Stimulated activated CD8-positive, alpha-beta memory T cell treated with anti-CD3 and anti-CD28 coated beads, Interleukin-12 subunit alpha, Interleukin-12 subunit beta, amount 100 ng/mL, for 24 hours (primary cell): Measurements from ENCODE around the gene TNNI2.
A peak's percentile ranks its signal among the peaks of the same experiment; 100 is the strongest.
"Not testable (repeated sequence)": the region's sequence is repeated elsewhere in the genome, so short reads cannot be mapped to it uniquely, and the experiment has no call there.

Source experiments
- DNase-seq: peaks from one replicate; pipeline ENCODE4 v3.0.0-alpha.2; 2020; ENCODE audit errors: extremely low read depth

The TNNI2 gene

GRCh38 chr11:1875093-1875850 is 36.5 kb downstream of the TNNI2 start:
- DNase-seq, result no peak

GRCh38 chr11:1875851-1876301 is 37.1 kb downstream of the TNNI2 start:
- DNase-seq, result not testable (repeated sequence)

GRCh38 chr11:1876361-1877063 is 37.7 kb downstream of the TNNI2 start:
- no peak for DNase-seq

DNA sequence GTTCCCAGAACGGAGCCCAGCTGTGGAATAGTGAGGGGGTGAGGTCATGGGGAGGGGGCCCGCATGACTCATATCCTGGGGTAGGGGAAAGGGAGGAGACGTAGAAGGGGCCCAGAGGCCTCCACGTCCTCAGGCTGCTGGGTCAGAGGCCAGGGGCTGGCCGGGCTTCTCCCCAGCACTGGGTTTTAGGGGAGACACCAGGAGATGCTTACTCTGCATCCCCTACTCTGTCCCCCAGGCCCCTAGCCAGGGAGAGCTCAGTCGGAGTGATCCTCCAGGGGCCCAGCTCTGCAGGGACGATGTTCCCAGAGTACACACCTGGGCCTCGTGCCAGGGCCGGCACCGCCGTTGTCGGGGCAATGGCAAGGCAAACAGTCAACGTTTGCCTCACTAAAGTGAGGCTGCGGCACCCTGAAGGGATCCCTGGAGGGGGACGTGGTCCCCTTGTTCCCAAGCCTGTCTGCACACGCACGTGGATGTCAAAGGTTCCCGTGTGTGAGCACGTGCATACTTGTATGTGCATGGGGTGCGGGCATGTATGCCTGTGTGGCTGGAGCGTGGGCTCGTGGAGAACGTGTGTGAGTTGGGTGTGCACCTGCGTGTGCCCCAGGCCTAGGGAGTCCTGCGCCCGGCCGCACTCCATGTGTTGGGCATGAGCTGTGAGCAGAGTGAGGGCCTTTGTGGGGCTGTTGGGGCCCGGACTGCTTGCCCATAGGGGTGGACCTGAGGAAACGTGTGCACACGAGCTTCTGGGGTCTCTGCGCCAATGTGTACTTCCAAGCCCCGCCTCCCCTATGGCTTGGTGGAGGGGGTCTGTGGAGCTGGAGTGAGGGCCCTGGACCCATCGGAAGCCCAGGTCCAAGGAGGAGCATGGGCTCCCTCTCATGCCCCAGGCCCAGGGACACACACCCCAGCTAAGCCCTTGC is 38.7 kb downstream of the TNNI2 start:
- DNase-seq, result no peak

- no peak for DNase-seq
These were observed 39.6 kb downstream of the TNNI2 start for GRCh38 chr11:1878137-1879031.

DNA sequence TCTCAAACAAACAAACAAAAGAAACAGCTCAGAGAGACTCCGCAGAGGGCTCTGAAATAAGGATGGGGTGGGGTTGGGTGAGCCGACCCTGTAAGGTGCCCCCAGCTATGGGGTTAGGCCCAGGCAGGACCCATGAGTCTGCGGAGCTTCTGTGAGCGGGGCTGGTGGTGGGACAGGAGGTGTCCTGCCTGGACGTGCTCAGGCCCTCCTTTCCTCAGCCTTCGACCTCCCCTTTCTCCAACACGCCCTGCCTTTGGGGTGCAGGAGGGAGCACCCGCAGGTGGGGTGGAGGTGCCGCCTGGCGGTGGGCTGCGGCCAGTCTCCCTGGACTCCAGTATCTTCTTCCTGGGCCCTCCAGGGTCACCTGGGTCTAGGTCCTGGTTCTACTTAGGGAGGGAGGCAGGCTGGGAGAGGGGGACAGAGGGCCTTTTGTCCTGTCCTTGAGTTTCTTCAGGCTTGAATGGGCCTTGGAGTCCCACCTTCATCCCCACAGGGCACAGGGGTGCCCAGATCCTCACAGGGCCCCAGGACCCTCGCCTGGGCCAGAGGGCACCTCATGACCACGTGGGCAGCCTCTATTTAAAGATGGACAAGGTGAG is 40.7 kb downstream of the TNNI2 start:
- DNase-seq, result no peak

DNA sequence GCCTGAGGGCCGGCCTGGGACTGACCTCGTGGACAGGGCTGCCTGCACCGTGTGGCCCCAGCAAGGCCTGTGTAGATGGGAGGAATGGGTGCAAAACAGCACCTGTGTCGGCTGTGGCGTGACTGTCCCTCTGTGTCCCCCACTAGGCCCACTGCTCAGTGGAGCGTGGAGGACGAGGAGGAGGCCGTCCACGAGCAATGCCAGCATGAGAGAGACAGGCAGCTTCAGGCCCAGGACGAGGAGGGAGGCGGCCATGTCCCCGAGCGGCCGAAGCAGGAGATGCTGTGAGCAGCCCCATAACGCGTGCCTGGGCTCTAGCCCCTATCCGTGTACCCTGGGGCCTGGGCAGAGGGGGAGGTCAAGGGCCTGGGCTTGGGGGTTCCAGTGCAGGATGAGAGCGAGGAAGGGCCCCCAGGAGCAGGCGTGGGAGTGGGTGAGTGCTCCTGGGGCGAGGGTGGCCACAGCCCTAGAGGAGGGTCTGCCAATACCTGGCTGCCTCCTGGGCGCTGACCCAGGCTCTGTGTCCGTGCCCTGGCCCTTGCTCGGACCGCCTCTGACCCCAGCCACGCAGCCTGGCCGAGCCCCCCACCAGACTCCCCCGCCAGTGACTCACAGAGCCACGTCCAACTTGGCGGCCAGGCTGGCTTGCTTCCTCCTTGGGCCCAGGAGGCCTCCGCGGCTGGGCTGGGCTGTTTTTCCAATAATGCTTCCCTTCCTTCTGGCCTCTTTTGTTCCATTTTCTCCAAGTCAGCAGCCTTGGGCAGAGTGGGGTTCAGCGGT is 41.4 kb downstream of the TNNI2 start:
- DNase-seq, result no peak

DNA sequence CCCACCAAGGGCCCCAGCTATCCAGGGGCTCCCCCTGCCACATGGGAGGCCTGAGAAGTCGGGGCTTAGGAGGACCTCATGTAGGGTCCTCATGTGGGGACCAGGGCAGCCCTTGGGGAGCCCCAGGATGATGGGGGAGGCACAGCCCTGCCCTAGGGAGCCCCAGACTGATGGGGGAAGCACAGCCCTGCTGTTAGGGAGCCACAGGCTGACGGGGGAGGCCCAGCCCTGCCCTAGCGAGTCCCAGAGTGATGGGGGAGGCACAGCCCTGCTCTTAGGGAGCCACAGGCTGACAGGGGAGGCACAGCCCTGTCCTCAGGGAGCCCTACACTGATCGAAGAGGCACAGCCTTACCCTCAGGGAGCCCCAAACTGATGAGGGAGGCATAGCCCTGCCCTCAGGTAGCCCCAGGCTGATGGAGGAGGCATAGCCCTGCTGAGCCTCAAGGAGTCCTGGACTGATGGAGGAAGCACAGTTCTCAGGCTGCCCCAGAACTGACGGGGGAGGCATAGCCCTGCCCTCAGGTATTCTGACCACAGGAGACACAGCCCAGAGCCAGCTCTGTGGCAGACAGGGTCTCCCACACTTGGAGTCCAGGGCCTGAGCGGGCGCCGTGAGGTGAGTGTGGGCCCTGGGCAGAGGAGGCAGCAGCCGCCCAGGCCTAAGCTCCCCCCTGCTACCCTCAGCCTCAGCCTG is 42.1 kb downstream of the TNNI2 start:
- DNase-seq, result no peak

DNA sequence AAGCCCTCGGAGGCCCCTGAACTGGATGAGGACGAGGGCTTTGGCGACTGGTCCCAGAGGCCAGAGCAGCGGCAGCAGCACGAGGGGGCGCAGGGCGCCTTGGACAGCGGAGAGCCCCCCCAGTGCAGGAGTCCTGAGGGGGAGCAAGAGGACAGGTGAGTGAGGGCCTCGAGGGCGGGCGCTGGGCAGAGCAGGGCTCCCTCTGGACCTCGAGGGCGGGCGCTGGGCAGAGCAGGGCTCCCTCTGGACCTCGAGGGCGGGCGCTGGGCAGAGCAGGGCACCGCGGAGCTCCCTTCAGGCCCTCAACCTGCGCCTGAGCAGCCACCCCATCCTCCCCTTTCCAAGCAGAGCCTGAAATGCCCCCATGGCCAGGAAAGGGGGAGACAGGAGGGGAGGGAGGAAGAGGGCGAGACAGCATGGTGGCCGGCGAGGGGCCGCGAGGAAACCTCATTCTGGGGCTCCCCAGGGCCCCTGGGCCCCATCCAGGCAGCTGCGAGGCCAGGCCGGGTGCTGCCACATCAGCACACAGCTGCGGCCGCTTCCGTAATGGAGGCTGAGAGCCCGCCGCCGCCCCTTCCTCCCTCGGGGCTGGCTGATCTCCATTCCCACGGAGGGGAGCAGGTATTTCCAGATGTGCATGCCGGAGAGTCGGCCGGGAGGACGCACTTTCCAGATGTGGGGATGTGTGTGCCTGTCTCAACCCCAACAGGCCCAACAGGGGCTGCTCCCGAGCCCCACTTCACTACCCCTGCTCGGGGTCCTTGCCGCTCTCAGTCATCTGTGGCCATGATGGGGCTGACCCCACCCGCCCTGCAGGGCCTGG is 42.9 kb downstream of the TNNI2 start:
- no peak for DNase-seq

DNA sequence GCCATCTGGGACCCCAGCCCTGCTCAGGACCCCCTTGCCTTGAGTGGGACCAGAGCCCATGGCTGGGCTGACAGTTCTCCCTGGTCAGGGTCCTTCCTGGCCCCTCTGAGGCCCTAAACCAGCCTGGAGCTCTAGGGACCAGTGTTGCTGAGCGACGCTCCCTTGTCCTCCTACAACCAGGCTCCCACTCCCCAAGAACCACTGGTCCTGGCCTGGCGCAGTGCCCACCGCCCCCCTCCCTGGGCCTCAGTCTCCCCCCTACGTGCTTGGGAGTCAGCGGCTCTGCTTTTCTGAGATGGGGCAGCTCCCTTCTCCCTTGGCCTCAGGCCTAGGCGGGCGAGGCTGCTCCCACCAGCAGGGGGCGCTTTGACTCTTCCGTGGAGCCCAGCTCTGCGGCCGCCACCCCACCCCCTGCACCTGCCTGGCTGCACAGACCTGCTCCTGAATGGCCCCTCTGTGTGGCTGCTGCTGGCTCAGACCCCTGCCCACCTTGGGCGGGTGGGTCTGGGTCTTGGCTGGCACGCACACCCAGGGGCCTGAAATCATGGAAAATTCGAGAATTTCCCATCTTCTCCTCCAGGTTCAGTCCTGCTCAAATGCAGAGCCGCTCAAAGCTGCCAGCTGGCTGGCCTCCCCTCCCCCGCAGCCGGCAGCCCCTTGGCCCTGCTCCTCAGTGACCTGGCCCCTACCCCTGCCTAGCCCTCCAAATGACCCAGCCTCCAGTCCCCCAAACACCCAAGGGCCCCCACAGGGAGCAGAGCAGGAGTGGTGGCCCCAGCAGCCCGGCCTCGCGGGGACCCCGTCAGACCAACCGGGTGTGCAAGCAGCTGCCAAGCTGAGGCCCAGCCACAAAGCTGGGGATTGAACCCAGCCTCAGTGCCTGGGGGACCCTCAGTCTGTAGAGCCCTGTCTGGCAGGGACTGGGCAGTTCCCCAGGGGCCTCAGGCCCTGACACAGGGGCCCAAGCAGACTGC is 43.8 kb downstream of the TNNI2 start:
- peak; percentile 65 for DNase-seq

DNA sequence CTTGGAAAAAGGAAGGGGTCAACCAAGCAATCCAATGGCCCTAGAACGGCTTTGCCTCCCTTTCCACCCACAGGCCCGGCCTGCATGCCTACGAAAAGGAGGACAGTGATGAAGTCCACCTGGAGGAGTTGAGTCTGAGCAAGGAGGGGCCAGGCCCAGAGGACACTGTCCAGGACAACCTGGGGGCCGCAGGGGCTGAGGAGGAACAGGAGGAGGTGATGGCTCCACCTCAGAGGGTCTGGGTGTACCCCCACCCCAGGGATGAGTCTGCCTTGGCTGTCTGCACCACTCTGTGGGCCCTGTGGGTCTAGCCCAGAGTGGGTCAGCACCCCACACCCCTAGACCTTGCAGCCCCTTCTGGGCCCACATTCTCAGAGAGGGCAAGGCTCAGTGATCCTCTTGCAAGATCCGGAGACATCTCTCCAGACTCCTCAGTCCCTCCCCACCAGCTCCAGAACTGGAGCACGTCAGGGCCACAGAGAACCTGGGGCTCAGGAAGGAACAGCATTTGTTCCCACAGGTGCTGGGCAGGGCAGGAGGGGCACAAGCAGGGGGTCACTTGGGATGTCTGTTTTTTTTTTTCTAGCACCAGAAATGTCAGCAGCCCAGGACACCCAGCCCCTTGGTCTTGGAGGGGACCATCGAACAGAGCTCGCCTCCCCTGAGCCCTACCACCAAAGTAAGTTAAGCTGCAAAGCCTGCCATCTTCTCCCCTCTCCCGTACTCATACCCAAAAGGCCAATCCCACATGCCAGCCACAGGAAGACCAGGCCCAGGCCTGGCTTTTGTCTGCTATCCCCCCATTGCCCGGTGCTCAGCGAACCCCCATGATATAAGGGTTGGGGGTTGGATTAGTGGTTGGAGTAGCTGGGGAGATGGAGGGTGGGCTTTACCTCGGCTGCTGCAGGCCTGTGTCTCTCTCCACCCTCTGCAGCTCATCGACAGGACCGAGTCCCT is 44.8 kb downstream of the TNNI2 start:
- DNase-seq, result no peak

- no peak for DNase-seq
These were observed 45.5 kb downstream of the TNNI2 start for GRCh38 chr11:1884303-1884700.

DNA sequence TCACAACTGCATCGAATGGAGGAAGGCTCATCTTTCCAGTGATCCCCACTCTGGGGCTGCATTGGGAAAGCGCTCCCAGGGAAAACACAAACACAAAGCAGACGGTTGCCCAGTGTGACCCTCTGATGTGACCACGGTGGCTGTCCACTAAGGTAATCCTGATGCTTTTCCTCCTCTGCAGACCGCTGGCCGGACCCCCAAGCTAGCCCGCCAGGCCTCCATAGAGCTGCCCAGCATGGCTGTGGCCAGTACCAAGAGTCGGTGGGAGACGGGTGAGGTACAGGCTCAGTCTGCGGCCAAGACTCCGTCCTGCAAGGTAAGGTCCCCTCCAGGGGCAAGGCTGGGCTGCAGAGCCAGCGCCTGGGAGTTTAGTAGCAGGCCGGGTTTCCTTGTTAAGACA is 47.8 kb downstream of the TNNI2 start:
- DNase-seq, result not testable (repeated sequence)

DNA sequence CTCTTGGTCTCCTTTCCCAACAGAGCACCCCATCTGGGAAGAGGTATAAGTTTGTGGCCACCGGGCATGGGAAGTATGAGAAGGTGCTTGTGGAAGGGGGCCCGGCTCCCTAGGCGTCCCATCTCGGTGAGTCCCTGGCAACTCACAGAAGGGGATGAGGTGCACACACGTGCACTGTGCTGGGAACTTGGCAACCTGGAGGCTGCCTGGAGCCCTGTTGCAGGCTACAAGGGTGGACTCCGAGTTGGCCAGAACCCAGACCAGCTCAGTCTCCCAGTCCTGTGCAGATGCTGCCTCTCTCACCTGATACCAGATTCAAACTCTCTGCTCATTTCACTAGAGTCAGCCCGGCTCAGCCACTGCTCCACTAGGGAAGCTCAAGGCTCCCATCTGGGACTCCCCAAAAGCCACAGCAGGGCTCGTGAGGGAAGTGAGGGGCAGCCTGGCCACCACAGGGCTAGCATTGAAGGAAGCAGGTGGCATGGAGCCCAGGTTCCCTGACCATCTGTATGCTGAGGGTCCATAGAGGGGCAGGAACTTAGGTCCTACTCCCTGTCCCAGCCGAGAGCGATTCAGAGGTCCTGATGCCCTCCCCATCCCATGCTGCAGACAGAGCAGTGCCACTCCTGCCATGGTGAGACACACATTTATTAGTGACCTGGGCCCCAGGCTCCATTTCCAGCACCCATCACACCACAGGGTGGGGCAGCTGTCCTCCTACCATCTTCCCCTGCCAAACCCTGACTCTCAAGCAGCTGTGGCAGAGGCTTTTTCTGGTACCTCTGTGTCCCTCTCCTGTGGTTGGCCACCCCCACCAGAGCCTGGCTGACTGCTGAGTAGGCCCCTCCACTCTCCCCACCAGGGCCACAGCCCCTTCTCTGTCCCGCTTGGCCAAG is 48.9 kb downstream of the TNNI2 start:
- no peak for DNase-seq

GRCh38 chr11:1888347-1888753 is 49.6 kb downstream of the TNNI2 start:
- DNase-seq, result no peak
